Forelimb muscle (tissue), 1 donor: ENCODE data around the gene LAMA4. TPM values are rescaled to one million over a fixed set of nuclear protein-coding genes. Genes with fewer than 3 reads are reported as not detected.
"Not testable (repeated sequence)": the region's sequence is repeated elsewhere in the genome, so short reads cannot be mapped to it uniquely, and the experiment has no call there.

Source experiments
- DNase-seq: peaks from one replicate; pipeline ENCODE4 v3.0.0-alpha.2; 2013; ENCODE audit warnings: low read depth
- polyA plus RNA-seq: library from polyadenylated mRNA; unstranded; fragments of 120-200 nt; gene quantifications from one replicate; pipeline ENCODE4 v1.2.1, GENCODE V29; 2013; ENCODE audit not compliant: insufficient read length

LAMA4 gene
- polyA plus RNA-seq, 1 donor, result 135 TPM

DNA sequence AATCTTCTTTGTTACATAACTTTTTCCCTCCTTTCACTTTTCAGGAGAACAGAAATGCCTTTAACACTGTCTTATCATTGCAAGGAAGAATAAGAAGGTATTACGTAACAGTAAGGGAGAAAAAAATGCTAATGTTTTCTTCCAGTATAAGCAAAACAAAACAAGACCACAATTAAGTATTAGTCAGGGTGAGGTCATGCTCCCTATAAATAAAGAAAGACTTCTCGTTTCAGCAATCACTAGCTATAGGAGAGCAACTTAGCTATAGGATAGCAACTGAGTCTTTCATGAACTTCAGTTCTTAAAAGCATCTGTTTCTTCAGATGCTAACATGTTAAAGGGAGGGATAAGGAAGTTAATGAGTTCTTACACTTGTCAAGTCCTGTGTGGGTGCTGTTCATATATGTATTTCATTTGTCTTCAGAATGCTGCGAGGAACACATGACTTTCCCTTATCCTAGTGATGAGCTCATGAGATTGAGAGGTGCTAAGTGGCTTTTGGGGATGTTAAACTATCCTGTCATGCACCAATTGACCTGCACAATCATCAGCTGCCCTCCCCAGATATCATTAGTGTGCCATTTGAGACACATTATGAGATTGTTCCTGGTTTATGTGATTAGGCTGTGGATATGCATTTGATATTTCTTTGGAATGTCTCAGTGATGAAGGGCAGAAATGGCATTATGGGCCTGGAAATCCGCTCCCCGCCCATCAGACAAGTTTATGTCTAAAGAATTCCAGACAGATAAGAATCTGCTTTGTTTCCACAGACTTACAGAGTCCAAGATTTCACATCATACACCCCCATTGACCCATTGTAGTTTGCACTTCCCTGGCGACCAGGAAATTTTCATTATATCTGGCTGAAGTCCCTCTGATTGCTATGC is 37.5 kb downstream of the LAMA4 start:
- DNase-seq, result no peak

DNA sequence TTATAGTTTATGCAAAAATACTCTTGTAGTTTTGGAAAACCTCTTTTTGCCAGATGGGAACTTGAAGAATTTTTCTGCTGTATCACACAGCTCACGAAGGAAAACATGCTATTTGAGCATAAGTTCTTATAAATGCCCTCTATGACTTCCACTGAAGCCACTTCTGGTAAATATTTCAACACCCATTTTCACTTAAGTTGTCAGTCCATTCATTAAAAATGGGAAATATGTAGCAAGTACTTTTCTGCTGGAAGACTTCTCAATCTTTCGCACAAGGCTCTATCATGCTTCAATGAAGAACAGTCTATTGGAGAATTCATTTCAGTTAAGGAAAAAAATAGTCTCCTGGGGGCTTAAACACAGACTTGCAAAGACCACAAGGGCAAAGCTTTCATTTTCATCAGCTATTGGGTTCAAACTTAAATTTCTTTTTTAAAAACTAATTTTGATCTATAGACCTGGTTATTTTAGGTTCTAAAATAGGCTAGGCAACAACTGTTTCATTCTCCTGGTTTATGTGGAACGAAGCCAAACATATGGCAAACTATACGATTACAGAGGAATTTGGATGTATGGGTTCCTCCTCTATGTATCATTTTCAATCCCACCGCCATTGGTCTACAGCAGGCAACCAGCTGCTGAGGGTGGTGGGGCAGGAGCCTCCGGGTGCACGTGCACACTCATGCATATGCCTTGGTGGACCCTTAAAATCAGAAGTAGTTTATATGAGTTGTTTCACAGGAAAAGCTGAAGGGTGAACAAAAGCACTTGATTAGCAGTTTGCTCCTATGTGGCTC is 38.7 kb downstream of the LAMA4 start:
- no peak for DNase-seq

GRCh38 chr6:112214739-112215269 is 39.6 kb downstream of the LAMA4 start:
- DNase-seq, result no peak

GRCh38 chr6:112210852-112211251 is 43.5 kb downstream of the LAMA4 start:
- no peak for DNase-seq

DNA sequence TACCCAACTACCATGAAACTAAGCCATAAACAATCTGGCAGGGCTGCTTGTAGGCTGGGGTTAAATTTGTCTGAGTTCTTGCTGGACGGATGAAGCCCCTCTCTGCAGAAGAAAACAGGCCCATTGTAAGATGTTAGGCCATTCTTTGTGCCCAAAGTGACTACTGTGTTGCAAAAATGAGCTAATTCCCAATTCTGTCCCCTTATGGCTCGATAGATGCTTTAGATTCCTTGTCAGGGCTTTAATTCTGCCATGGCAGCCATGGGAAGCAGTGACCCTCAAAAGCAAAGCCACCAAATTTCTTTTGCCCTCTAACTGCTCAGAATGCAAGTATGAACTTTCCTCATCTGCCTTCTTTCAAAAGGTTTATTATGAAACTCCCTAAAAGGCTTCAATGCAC is 45.2 kb downstream of the LAMA4 start:
- no peak for DNase-seq

- DNase-seq, result no peak
These were observed 46.6 kb downstream of the LAMA4 start for GRCh38 chr6:112207776-112208175.

DNA sequence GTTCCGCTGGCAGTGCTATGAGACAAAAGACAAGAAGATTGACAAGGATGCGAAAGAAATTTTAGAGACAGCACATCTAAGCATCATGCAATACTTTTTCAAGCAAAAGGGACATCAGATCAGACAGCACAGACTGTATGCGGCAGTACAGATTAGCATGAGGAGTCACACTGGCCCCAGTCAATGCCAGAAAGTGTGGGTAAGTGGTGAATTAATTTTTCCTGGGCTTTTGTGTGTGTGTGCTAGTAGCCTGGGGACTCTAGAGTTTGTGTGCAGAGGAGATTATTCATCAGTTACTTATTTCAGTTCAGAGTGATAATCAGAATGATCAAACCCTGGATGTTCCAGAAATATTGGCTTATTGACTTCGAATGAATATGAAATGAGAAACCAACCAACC is 47.2 kb downstream of the LAMA4 start:
- no peak for DNase-seq

DNA sequence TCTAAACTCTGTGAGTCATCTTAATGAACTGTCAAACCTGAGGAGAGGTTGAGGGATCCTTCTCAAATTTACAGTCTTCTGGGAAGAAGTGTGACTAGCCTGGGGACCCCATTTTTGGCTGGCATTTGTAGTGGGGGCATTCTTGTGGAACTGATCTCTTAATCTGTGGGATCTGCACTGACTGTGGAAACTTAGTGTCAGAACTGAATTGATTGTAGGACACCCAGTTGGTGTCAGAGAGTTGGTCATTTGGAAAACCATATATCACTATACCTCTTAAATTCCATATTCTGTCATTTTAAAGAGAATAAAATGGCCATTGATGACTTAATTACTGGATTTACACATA is 48.3 kb downstream of the LAMA4 start:
- DNase-seq, result no peak

DNA sequence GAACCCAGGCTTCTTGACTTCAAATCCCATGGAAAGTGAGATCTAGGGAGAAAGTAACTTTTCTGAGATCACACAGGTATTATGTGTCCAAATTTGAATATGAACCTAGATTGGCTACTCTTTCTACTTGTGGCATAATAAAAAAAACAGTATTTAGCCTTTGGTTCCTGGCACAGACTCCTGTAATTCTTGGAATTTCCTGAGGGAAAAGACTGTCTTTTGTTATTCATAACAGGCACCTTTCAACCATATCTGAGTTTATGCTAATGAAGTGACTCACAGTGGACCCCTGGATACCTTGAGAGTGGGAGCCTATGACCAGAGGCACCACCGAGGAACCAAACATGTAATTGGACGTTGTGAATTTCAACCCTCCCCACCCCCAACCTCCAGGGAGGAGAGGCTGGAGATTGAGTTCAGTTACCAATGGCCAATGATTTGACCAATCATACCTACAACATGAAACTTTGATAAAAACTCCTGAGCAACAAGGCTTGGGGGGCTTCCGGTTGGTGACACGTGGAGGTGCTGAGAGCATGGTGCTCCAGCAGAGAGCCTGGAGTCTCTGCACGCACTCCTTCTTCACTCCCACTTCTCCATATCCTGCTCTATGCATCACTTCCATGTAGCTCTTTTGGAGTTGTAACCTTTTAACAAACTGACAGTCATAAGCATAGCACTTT is 48.8 kb downstream of the LAMA4 start:
- no peak for DNase-seq

DNA sequence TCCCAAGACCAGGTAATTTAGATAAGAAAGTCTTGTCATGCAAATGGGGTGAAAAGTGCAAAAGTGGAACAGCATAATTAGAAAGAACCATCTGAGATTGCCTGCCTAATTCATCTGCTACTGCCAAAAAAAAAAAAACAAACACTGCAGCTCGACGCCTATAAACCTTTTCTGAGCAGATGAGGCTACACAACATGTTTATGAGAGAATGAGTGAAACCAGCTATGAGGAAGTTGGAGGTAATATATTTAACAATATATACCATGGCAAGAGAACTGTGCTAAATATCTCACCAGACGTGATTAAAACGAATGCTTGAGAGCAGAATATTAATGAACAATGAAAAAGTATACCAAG is 50.0 kb downstream of the LAMA4 start:
- no peak for DNase-seq

- no peak for DNase-seq
These were observed 50.6 kb downstream of the LAMA4 start for GRCh38 chr6:112203577-112204349.

DNA sequence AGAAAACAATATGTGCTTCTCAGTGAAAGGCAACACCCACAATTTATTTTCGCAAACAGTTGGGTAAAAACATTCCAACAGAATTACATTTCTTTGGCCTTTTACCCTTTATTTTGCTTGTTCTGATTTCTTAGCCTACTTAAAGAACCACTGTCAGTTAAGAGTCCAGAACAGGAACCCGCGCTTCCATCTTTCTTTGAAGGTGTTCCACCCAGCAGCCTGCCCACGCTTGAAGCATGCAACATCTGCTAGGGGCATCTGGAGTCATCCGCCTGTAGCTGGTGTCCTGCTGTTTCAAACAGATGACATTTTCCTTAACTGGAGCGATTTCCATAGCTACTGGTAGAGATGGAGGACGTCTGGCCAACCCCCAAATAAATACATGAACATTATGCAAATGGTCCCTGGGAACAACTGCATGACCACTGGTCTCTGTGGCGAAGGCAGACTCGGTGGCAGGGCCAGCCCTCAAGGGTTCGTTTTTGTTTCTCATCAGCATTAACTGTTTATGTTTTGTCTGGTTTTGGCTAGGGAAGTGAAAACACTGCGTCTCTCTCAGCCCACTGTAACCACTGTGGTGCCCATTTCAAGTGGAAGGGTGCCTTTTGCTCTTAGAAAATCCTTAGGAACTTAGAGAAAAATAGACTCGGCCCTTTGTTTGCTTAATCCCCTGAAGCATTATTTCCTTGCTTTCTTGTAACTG is 51.6 kb downstream of the LAMA4 start:
- no peak for DNase-seq

- not testable (repeated sequence) for DNase-seq
These were observed 54.0 kb downstream of the LAMA4 start for GRCh38 chr6:112200185-112200914.

DNA sequence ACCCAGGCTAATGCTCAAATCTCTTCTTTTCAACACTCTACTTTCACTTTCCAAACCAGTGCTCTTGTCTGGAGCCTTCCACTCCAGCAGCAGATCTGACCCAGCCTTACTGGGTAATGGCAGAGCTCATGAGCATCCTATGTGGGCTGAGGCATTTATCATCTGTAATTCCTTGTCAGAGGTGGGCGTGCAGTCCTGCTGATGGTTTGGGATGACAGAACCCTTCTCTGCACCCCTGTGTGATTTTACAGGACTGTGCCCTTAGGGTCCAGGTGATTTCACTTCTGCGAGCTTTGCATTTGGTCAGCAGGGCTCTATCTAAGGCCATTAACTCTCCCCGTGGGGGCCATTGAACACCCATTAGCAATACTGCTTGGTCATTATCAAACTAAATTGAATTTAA is 55.4 kb downstream of the LAMA4 start:
- no peak for DNase-seq

- no peak for DNase-seq
These were observed 55.8 kb downstream of the LAMA4 start for GRCh38 chr6:112198582-112198981.

- DNase-seq, result no peak
These were observed 56.7 kb downstream of the LAMA4 start for GRCh38 chr6:112197636-112198035.

- no peak for DNase-seq
These were observed 58.1 kb downstream of the LAMA4 start for GRCh38 chr6:112196306-112196705.

DNA sequence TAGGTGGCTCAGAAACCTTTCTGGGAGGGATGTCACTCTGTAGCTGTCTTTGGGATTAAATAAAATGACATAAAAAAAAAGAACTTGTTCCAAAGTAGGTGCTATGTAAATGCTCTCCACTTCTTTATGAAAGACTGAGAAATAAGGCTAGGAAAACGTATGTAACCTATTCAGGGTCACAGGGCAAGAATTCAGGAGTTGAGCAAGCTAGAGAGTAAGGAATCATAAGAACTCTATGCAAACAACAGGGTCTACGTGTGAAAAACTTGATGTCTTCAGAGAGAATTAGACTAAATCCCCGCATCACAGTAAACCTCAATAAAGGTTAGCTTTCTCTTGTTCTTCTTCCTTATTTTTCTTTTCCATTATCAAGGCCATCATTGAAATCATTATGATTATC is 59.2 kb downstream of the LAMA4 start:
- DNase-seq, result no peak

DNA sequence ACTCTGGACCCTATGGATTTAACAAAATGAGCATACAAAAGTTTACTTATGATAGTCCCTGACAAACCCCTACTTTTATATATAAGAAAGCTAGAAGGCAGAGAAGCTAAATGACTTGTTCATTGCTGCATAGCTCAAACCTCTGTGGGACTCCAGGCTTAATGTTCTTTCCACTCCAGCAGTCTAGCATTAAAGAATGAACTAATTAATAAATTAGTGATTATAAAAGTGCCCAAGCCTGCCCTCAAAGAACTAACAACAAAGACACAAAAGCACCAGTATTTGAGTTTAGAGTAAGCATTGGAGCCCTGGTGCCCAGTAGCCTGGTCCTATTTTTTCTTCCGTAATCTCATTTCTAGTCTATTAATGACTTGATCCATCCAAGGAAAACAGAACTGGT is 59.9 kb downstream of the LAMA4 start:
- no peak for DNase-seq

DNA sequence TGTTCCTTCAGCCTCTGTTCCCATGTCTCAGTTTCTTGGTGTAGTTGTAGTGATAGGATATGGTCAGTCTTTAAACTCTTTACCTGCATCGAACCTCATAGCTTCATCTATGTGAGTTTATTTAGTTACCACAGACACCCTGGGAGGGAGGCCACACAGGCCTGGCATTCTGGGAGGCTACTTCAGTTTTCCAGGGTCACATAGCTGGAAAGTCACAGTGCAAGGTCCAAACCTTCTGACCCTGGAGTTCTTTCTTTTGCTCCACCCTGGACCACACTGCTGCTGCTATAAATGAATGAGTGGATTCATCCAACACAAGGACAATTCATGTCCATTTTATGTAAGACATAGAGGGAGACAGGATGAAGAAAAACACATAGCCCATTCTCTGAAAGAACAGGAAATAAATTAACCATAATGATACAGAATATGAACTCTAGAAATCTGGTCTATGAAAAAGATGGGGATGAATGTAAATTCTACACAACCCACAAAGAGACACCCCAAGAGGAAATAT is 60.8 kb downstream of the LAMA4 start:
- no peak for DNase-seq
